ENCODE measurements around the gene CAMKK1.

DNA sequence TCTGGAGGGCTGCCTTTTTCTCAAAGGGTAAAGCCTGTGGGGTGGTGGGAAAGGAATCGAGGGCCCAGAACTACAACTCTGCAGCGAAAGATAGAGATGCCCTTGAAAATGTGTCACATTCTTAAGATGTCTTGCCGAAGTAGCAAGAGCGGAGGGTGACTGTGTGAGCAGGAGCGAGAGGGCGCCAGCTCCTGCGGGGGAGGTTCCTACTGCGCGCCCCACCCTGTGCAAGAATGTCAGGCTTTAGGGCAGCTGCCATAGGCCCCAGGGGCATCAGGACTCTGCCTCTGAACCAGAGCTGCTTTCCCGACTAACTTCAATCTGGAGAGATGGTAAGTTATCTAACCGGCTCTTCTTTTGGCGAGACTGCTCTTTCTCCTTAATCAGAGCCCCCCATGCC lies 80.1 kb downstream of the CAMKK1 start:
- TF ChIP-seq, protein P1, sequence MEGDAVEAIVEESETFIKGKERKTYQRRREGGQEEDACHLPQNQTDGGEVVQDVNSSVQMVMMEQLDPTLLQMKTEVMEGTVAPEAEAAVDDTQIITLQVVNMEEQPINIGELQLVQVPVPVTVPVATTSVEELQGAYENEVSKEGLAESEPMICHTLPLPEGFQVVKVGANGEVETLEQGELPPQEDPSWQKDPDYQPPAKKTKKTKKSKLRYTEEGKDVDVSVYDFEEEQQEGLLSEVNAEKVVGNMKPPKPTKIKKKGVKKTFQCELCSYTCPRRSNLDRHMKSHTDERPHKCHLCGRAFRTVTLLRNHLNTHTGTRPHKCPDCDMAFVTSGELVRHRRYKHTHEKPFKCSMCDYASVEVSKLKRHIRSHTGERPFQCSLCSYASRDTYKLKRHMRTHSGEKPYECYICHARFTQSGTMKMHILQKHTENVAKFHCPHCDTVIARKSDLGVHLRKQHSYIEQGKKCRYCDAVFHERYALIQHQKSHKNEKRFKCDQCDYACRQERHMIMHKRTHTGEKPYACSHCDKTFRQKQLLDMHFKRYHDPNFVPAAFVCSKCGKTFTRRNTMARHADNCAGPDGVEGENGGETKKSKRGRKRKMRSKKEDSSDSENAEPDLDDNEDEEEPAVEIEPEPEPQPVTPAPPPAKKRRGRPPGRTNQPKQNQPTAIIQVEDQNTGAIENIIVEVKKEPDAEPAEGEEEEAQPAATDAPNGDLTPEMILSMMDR (IDR thresholded peaks at IDR 0.05), result no peak
- TF ChIP-seq POLR2AphosphoS5 (IDR thresholded peaks at IDR 0.05) (no peak), EP300 (IDR thresholded peaks at IDR 0.05) (no peak)
